Measurements from ENCODE around the gene ANKRD28.

GRCh38 chr3:15731024-15731423 is 66.8 kb downstream of the ANKRD28 start:
- TF ChIP-seq, protein P1, sequence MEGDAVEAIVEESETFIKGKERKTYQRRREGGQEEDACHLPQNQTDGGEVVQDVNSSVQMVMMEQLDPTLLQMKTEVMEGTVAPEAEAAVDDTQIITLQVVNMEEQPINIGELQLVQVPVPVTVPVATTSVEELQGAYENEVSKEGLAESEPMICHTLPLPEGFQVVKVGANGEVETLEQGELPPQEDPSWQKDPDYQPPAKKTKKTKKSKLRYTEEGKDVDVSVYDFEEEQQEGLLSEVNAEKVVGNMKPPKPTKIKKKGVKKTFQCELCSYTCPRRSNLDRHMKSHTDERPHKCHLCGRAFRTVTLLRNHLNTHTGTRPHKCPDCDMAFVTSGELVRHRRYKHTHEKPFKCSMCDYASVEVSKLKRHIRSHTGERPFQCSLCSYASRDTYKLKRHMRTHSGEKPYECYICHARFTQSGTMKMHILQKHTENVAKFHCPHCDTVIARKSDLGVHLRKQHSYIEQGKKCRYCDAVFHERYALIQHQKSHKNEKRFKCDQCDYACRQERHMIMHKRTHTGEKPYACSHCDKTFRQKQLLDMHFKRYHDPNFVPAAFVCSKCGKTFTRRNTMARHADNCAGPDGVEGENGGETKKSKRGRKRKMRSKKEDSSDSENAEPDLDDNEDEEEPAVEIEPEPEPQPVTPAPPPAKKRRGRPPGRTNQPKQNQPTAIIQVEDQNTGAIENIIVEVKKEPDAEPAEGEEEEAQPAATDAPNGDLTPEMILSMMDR (conservative IDR thresholded peaks at IDR 0.05; ENCODE audit: low read depth, low read length): no peak
- TF ChIP-seq EZH2 (IDR thresholded peaks at IDR 0.05; ENCODE audit: low read length, unreplicated experiment) (no peak), EZH2phosphoT487 (IDR thresholded peaks at IDR 0.05; ENCODE audit: borderline replicate concordance, low read length) (no peak)

Measured in PC-3 (cell line).